ENCODE measurements around the gene PRXL2C.

GRCh38 chr9:96617439-96618185, 37.5 kb downstream of the PRXL2C start:
- TF ChIP-seq, protein P1, sequence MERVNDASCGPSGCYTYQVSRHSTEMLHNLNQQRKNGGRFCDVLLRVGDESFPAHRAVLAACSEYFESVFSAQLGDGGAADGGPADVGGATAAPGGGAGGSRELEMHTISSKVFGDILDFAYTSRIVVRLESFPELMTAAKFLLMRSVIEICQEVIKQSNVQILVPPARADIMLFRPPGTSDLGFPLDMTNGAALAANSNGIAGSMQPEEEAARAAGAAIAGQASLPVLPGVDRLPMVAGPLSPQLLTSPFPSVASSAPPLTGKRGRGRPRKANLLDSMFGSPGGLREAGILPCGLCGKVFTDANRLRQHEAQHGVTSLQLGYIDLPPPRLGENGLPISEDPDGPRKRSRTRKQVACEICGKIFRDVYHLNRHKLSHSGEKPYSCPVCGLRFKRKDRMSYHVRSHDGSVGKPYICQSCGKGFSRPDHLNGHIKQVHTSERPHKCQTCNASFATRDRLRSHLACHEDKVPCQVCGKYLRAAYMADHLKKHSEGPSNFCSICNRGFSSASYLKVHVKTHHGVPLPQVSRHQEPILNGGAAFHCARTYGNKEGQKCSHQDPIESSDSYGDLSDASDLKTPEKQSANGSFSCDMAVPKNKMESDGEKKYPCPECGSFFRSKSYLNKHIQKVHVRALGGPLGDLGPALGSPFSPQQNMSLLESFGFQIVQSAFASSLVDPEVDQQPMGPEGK (CRISPR knock-in tag; IDR thresholded peaks at IDR 0.05; ENCODE audit: borderline replicate concordance), result no peak
- no peak for TF ChIP-seq ZFP3 (CRISPR knock-in tag; IDR thresholded peaks at IDR 0.05)
- no peak for TF ChIP-seq SNAI2 (CRISPR knock-in tag; IDR thresholded peaks at IDR 0.05)
- TF ChIP-seq ZNF565 (CRISPR knock-in tag; conservative IDR thresholded peaks at IDR 0.05; ENCODE audit: low read depth), result no peak
- TF ChIP-seq, protein P2, sequence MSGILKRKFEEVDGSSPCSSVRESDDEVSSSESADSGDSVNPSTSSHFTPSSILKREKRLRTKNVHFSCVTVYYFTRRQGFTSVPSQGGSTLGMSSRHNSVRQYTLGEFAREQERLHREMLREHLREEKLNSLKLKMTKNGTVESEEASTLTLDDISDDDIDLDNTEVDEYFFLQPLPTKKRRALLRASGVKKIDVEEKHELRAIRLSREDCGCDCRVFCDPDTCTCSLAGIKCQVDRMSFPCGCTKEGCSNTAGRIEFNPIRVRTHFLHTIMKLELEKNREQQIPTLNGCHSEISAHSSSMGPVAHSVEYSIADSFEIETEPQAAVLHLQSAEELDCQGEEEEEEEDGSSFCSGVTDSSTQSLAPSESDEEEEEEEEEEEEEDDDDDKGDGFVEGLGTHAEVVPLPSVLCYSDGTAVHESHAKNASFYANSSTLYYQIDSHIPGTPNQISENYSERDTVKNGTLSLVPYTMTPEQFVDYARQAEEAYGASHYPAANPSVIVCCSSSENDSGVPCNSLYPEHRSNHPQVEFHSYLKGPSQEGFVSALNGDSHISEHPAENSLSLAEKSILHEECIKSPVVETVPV (CRISPR knock-in tag; IDR thresholded peaks at IDR 0.05), result no peak
